ENCODE results near the gene PLCB1. TPM values are rescaled to one million over a fixed set of nuclear protein-coding genes. Genes with fewer than 3 reads are reported as not detected.

Gene PLCB1
- total and polyA plus RNA-seq, 2 experiments from 2014 or later: 14.9 to 20.7 TPM

DNA sequence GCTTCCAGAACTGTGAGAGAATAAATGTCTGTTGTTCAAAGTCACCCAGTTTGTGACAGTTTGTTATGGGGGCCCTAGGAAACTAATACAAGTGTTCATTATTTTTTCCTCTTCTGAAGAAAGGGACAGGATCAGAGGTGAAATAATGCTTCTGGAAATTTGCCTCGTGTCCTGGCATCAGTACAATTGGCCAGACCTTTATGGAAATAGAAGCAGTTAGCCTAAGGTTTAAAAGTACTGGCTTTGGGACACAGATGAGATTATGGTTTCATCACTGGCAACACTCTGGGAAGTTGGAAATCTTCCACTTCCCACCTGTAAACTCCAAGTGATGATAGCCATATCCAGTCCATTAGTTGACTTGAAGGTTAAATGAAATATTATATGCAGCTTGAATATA lies 88.7 kb downstream of the PLCB1 start (continued):
- TF ChIP-seq, protein P1, sequence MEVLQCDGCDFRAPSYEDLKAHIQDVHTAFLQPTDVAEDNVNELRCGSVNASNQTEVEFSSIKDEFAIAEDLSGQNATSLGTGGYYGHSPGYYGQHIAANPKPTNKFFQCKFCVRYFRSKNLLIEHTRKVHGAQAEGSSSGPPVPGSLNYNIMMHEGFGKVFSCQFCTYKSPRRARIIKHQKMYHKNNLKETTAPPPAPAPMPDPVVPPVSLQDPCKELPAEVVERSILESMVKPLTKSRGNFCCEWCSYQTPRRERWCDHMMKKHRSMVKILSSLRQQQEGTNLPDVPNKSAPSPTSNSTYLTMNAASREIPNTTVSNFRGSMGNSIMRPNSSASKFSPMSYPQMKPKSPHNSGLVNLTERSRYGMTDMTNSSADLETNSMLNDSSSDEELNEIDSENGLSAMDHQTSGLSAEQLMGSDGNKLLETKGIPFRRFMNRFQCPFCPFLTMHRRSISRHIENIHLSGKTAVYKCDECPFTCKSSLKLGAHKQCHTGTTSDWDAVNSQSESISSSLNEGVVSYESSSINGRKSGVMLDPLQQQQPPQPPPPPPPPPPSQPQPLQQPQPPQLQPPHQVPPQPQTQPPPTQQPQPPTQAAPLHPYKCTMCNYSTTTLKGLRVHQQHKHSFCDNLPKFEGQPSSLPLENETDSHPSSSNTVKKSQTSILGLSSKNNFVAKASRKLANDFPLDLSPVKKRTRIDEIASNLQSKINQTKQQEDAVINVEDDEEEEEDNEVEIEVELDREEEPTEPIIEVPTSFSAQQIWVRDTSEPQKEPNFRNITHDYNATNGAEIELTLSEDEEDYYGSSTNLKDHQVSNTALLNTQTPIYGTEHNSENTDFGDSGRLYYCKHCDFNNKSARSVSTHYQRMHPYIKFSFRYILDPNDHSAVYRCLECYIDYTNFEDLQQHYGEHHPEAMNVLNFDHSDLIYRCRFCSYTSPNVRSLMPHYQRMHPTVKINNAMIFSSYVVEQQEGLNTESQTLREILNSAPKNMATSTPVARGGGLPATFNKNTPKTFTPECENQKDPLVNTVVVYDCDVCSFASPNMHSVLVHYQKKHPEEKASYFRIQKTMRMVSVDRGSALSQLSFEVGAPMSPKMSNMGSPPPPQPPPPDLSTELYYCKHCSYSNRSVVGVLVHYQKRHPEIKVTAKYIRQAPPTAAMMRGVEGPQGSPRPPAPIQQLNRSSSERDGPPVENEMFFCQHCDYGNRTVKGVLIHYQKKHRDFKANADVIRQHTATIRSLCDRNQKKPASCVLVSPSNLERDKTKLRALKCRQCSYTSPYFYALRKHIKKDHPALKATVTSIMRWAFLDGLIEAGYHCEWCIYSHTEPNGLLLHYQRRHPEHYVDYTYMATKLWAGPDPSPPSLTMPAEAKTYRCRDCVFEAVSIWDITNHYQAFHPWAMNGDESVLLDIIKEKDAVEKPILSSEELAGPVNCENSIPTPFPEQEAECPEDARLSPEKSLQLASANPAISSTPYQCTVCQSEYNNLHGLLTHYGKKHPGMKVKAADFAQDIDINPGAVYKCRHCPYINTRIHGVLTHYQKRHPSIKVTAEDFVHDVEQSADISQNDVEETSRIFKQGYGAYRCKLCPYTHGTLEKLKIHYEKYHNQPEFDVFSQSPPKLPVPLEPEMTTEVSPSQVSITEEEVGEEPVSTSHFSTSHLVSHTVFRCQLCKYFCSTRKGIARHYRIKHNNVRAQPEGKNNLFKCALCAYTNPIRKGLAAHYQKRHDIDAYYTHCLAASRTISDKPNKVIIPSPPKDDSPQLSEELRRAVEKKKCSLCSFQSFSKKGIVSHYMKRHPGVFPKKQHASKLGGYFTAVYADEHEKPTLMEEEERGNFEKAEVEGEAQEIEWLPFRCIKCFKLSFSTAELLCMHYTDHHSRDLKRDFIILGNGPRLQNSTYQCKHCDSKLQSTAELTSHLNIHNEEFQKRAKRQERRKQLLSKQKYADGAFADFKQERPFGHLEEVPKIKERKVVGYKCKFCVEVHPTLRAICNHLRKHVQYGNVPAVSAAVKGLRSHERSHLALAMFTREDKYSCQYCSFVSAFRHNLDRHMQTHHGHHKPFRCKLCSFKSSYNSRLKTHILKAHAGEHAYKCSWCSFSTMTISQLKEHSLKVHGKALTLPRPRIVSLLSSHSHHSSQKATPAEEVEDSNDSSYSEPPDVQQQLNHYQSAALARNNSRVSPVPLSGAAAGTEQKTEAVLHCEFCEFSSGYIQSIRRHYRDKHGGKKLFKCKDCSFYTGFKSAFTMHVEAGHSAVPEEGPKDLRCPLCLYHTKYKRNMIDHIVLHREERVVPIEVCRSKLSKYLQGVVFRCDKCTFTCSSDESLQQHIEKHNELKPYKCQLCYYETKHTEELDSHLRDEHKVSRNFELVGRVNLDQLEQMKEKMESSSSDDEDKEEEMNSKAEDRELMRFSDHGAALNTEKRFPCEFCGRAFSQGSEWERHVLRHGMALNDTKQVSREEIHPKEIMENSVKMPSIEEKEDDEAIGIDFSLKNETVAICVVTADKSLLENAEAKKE (CRISPR knock-in tag; IDR thresholded peaks at IDR 0.05): no peak
- TF ChIP-seq ZNF114 (CRISPR knock-in tag; IDR thresholded peaks at IDR 0.05) (no peak), JUNB (IDR thresholded peaks at IDR 0.05; ENCODE audit: unreplicated experiment) (no peak), NANOG (IDR thresholded peaks at IDR 0.05; ENCODE audit: borderline replicate concordance) (no peak), ZNF331 (CRISPR knock-in tag; IDR thresholded peaks at IDR 0.05; ENCODE audit: low read depth) (no peak)
- TF ChIP-seq, protein P2, sequence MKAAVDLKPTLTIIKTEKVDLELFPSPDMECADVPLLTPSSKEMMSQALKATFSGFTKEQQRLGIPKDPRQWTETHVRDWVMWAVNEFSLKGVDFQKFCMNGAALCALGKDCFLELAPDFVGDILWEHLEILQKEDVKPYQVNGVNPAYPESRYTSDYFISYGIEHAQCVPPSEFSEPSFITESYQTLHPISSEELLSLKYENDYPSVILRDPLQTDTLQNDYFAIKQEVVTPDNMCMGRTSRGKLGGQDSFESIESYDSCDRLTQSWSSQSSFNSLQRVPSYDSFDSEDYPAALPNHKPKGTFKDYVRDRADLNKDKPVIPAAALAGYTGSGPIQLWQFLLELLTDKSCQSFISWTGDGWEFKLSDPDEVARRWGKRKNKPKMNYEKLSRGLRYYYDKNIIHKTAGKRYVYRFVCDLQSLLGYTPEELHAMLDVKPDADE (IDR thresholded peaks at IDR 0.05): no peak

DNA sequence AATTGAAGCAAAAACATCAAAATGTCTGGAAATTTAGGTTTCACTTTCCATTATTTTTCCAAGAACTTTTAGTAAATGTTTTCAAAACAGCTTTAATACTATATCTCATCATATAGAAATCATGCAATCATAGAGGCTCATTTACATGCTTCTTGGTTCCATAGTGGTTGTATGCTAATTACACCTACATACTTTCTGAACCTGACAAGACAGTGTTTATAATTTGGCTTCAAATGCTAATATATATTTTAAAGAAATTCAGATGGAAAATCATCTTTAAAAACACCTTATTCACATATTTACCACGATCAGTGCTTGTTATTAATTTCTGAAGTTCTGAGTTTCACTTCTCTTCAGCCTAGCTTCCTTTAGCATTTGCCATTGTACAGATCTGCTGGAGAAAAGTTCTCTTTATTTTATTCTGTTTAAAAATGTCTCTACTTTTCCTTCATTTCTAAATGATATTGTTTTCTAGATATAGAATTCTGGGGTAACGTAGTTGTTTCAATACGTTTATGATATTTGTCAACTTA lies 89.9 kb downstream of the PLCB1 start:
- Histone ChIP-seq H2AFZ (no peak overlapping the region), H4K20me1 (replicated peaks; ENCODE audit: insufficient read depth) (no peaks in the 10 kb centered on the region), H3K27ac (ENCODE audit: low read depth) (no peak overlapping the region), H3K4me1 (ENCODE audit: insufficient read depth) (peaks cover 4% of the 10 kb centered on the region; the same call in 1 of the 2 replicates), H3F3A (replicated peaks; ENCODE audit: low read depth) (no peaks in the 10 kb centered on the region), H3K9me2 (ENCODE audit: insufficient read depth) (no peaks in the 10 kb centered on the region), H3K36me3 (ENCODE audit: insufficient read depth) (no peaks in the 10 kb centered on the region), H3K4me2 (no peak overlapping the region), H3K79me2 (replicated peaks; ENCODE audit: insufficient read depth) (no peaks in the 10 kb centered on the region), H3K27me3 (ENCODE audit: insufficient read depth) (no peaks in the 10 kb centered on the region), H3K4me3 (no peak overlapping the region)
- Mint-ChIP-seq H3K27me3 (ENCODE audit: insufficient read depth, low read depth, poor library complexity) (no peaks in the 10 kb centered on the region), H3K27ac (no peak overlapping the region), H3K4me1 (no peaks in the 10 kb centered on the region; the same call in 2 of the 3 replicates), H3K9me3 (no peaks in the 10 kb centered on the region), H3K36me3 (ENCODE audit: low read depth) (no peaks in the 10 kb centered on the region), H3K4me3 (no peak overlapping the region)
- ATAC-seq (no peak), DNase-seq (ENCODE audit: low spot score) (no peak)
- TF ChIP-seq NANOG (IDR thresholded peaks at IDR 0.05; ENCODE audit: borderline replicate concordance) (no peak), EZH2phosphoT487 (IDR thresholded peaks at IDR 0.05; ENCODE audit: unreplicated experiment) (no peak), EZH2 (IDR thresholded peaks at IDR 0.05; ENCODE audit: low read depth, unreplicated experiment) (no peak), JUNB (IDR thresholded peaks at IDR 0.05; ENCODE audit: unreplicated experiment) (no peak), ZNF114 (CRISPR knock-in tag; IDR thresholded peaks at IDR 0.05) (no peak), POLR2AphosphoS5 (IDR thresholded peaks at IDR 0.05; ENCODE audit: low read depth) (no peak), CREB1 (CRISPR knock-in tag; IDR thresholded peaks at IDR 0.05; ENCODE audit: low read depth) (no peak), ZNF331 (CRISPR knock-in tag; IDR thresholded peaks at IDR 0.05; ENCODE audit: low read depth) (no peak), STAT1 (IDR thresholded peaks at IDR 0.05; ENCODE audit: unreplicated experiment) (no peak)
- TF ChIP-seq, protein P2 (IDR thresholded peaks at IDR 0.05): no peak
- TF ChIP-seq, protein P3, sequence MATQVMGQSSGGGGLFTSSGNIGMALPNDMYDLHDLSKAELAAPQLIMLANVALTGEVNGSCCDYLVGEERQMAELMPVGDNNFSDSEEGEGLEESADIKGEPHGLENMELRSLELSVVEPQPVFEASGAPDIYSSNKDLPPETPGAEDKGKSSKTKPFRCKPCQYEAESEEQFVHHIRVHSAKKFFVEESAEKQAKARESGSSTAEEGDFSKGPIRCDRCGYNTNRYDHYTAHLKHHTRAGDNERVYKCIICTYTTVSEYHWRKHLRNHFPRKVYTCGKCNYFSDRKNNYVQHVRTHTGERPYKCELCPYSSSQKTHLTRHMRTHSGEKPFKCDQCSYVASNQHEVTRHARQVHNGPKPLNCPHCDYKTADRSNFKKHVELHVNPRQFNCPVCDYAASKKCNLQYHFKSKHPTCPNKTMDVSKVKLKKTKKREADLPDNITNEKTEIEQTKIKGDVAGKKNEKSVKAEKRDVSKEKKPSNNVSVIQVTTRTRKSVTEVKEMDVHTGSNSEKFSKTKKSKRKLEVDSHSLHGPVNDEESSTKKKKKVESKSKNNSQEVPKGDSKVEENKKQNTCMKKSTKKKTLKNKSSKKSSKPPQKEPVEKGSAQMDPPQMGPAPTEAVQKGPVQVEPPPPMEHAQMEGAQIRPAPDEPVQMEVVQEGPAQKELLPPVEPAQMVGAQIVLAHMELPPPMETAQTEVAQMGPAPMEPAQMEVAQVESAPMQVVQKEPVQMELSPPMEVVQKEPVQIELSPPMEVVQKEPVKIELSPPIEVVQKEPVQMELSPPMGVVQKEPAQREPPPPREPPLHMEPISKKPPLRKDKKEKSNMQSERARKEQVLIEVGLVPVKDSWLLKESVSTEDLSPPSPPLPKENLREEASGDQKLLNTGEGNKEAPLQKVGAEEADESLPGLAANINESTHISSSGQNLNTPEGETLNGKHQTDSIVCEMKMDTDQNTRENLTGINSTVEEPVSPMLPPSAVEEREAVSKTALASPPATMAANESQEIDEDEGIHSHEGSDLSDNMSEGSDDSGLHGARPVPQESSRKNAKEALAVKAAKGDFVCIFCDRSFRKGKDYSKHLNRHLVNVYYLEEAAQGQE (IDR thresholded peaks at IDR 0.05; ENCODE audit: unreplicated experiment): no peak
